Trophoblast cell (in vitro differentiated cells and primary cell): ENCODE data around the gene DAB2.

Experiments used
- DNase-seq, 2 donors: peaks; one replicate each; pipeline ENCODE4 v3.0.0-alpha.2; 2016
- H2AFZ ChIP-seq: 2 replicates; pipeline ENCODE4 v1.6.1; 2013; ENCODE audit warnings: low read length, moderate library complexity, mild to moderate bottlenecking; ENCODE audit not compliant: insufficient read depth, poor library complexity
- H2AK5ac ChIP-seq: 2 replicates; pipeline ENCODE4 v1.6.1; 2013; ENCODE audit warnings: mild to moderate bottlenecking, low read length
- H2BK120ac ChIP-seq: 2 replicates; pipeline ENCODE4 v1.6.1; 2013; ENCODE audit warnings: low read length, mild to moderate bottlenecking, moderate library complexity; ENCODE audit not compliant: insufficient read depth, poor library complexity
- H2BK12ac ChIP-seq: 2 replicates; pipeline ENCODE4 v1.6.1; 2013; ENCODE audit warnings: mild to moderate bottlenecking, low read length, moderate library complexity
- H2BK5ac ChIP-seq: 2 replicates; pipeline ENCODE4 v1.6.1; 2013; ENCODE audit warnings: low read length, low read depth, moderate library complexity, mild to moderate bottlenecking; ENCODE audit not compliant: poor library complexity
- H3K14ac ChIP-seq: 2 replicates; pipeline ENCODE4 v1.6.1; 2013; ENCODE audit warnings: mild to moderate bottlenecking, low read length
- H3K18ac ChIP-seq: 2 replicates; pipeline ENCODE4 v1.6.1; 2013; ENCODE audit warnings: mild to moderate bottlenecking, low read length
- H3K23ac ChIP-seq: 2 replicates; pipeline ENCODE4 v1.6.1; 2013; ENCODE audit warnings: low read length
- H3K27ac ChIP-seq: 2 replicates; pipeline ENCODE4 v1.5.1; 2013; ENCODE audit warnings: low read depth, mild to moderate bottlenecking, inconsistent platforms, low read length, moderate library complexity
- H3K27me3 ChIP-seq: 2 replicates; pipeline ENCODE4 v1.6.1; 2013; ENCODE audit warnings: inconsistent platforms, mild to moderate bottlenecking, low read length, moderate library complexity; ENCODE audit not compliant: insufficient read depth
- H3K36me3 ChIP-seq, 2 experiments: 1 replicate in 1 of 2; 2 replicates in 1 of 2; pipeline ENCODE4 v1.6.1; 2013; ENCODE audit warnings: low read length in 2 of 2, mild to moderate bottlenecking in 2 of 2, moderate library complexity in 1 of 2; ENCODE audit not compliant: insufficient read depth in 2 of 2, control insufficient read depth in 1 of 2
- H3K4ac ChIP-seq: 2 replicates; pipeline ENCODE4 v1.6.1; 2013; ENCODE audit warnings: low read depth, mild to moderate bottlenecking, low read length, moderate library complexity
- H3K4me1 ChIP-seq, 2 experiments: 1 replicate in 1 of 2; 2 replicates in 1 of 2; pipeline ENCODE4 v1.6.1; 2013; ENCODE audit warnings: low read length in 2 of 2, mild to moderate bottlenecking in 2 of 2, moderate library complexity in 1 of 2; ENCODE audit not compliant: insufficient read depth in 2 of 2, control insufficient read depth in 1 of 2
- H3K4me2 ChIP-seq: 2 replicates; pipeline ENCODE4 v1.6.1; 2013; ENCODE audit warnings: inconsistent platforms, mild to moderate bottlenecking, low read length, moderate library complexity
- H3K4me3 ChIP-seq: 2 replicates; pipeline ENCODE4 v1.5.1; 2013; ENCODE audit warnings: mild to moderate bottlenecking, low read depth, low read length, inconsistent platforms
- H3K79me1 ChIP-seq: one replicate; pipeline ENCODE4 v1.6.1; 2013; ENCODE audit warnings: low read length
- H3K79me2 ChIP-seq: 2 replicates; pipeline ENCODE4 v1.6.1; 2013; ENCODE audit warnings: low read length, mild to moderate bottlenecking; ENCODE audit not compliant: control insufficient read depth, insufficient read depth, poor library complexity
- H3K9ac ChIP-seq: 2 replicates; pipeline ENCODE4 v1.6.1; 2013; ENCODE audit warnings: mild to moderate bottlenecking, low read length
- H3K9me3 ChIP-seq: 2 replicates; pipeline ENCODE4 v1.6.1; 2013; ENCODE audit warnings: low read depth, mild to moderate bottlenecking, control low read depth, inconsistent platforms, low read length; ENCODE audit not compliant: insufficient read depth
- H4K12ac ChIP-seq: 2 replicates; pipeline ENCODE4 v1.6.1; 2013; ENCODE audit warnings: low read depth, mild to moderate bottlenecking, low read length, moderate library complexity
- H4K8ac ChIP-seq: 2 replicates; pipeline ENCODE4 v1.6.1; 2013; ENCODE audit warnings: low read depth, mild to moderate bottlenecking, low read length, moderate library complexity
- H4K91ac ChIP-seq: one replicate; pipeline ENCODE4 v1.6.1; 2013; ENCODE audit warnings: low read depth, mild to moderate bottlenecking, low read length, moderate library complexity
- WGBS: extraction: QIAGEN DNeasy Blood & Tissue Kit; methylation state at CpG from one replicate; pipeline ENCODE4 v1.1.7; 2013; ENCODE audit warnings: missing lambda C conversion rate; ENCODE audit not compliant: insufficient read length, insufficient coverage; ENCODE audit errors: extremely low coverage; 5-methylcytosine and 5-hydroxymethylcytosine counted together

Gene DAB2

DNA sequence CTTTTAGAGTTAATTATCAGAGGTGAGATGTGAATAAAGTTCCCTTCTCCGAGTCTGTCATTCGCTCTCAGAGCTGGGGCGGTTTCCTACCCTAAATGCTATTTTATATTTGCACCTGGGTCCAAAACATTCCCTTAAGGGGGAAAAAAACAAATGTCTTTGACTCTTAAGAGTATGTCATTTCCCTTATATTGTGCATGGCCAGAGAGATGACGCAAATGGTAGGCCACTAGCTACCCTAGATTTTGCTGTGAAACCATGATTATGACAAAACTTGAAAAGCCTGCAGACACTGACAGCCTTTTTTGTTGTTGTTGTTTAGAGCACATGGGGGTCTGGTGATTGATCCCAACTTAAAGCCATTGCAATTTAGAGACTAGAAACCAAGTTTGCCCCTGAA, 12.8 kb downstream of the DAB2 start:
- Histone ChIP-seq H3K27me3 (no peaks in the 10 kb centered on the region), H4K8ac (no peak overlapping the region), H3K9ac (no peak overlapping the region), H3K18ac (no peak overlapping the region), H3K79me2 (no peaks in the 10 kb centered on the region), H3K4ac (no peak overlapping the region), H3K79me1 (no peaks in the 10 kb centered on the region), H3K23ac (no peak overlapping the region), H2BK5ac (no peak overlapping the region), H3K36me3 (no peaks in the 10 kb centered on the region), H4K91ac (no peak overlapping the region), H2AFZ (no peak overlapping the region), H3K4me1 (no peaks in the 10 kb centered on the region), H2BK12ac (no peak overlapping the region), H4K12ac (no peak overlapping the region), H3K4me2 (no peak overlapping the region), H3K27ac (no peak overlapping the region), H3K14ac (no peak overlapping the region), H3K9me3 (no peaks in the 10 kb centered on the region), H2BK120ac (no peak overlapping the region), H2AK5ac (no peak overlapping the region), H3K4me3 (no peak overlapping the region)
- DNase-seq: no peak
- WGBS: no CpG with 5 or more reads among the region's 4 CpGs

DNA sequence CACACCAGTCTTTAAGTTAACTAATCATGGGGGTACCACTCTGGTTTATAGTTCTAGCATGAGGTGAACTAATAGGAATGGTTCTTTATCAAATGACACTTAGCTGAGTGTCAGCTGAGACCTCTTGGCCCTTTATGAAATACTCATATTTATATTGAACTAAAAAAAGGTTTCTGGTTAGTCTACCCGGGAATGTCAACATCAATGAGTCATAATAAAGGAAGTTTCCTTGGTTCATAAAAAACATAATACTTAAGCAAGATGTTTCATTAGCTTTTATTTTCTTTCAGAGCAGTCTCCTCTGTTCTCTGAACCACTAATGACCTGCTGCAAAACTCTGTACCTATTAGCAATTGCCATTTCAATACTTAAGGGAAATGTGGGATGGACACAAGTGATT, 13.7 kb downstream of the DAB2 start:
- H2BK12ac ChIP-seq: no peak overlapping the region
- H4K8ac ChIP-seq: no peak overlapping the region
- no peak overlapping the region for H3K4ac ChIP-seq
- H3K9me3 ChIP-seq: no peaks in the 10 kb centered on the region
- no peak overlapping the region for H4K12ac ChIP-seq
- no peak overlapping the region for H3K14ac ChIP-seq
- no peak overlapping the region for H2AFZ ChIP-seq
- no peaks in the 10 kb centered on the region for H3K36me3 ChIP-seq
- H3K9ac ChIP-seq: no peak overlapping the region
- no peaks in the 10 kb centered on the region for H3K4me1 ChIP-seq
- H2BK120ac ChIP-seq: no peak overlapping the region
- no peak overlapping the region for H3K27ac ChIP-seq
- H3K4me2 ChIP-seq: no peak overlapping the region
- no peaks in the 10 kb centered on the region for H3K27me3 ChIP-seq
- H3K23ac ChIP-seq: no peak overlapping the region
- no peak overlapping the region for H3K4me3 ChIP-seq
- no peak overlapping the region for H3K18ac ChIP-seq
- no CpG with 5 or more reads among the region's 1 CpG for WGBS
- H3K79me2 ChIP-seq: no peaks in the 10 kb centered on the region
- no peak overlapping the region for H2AK5ac ChIP-seq
- no peak overlapping the region for H2BK5ac ChIP-seq
- no peak for DNase-seq
- H3K79me1 ChIP-seq: no peaks in the 10 kb centered on the region
- no peak overlapping the region for H4K91ac ChIP-seq

DNA sequence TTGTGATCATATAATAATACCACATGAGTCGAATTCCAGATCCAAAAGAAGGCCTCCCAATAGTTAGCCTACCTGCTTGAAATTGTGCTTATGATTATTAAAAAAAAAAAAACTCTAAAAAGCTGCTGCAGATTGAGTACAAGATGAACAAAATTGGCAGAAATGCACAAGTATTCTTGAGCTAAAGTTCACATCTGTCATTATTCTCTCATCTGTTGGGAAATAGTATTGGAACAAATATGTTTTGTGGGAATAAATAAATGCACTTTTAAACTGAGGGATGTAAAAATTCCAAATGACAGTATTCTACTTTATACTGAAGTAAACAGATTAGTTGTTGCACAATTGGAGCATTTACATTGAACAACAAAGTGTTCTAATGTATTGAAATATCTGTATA, 15.7 kb downstream of the DAB2 start:
- DNase-seq: no peak
- Histone ChIP-seq H3K4me1 (peaks cover 0 to 2% of the 10 kb centered on the region in 2 experiments), H2BK5ac (no peak overlapping the region), H3K4me2 (no peak overlapping the region), H3K18ac (no peak overlapping the region), H3K79me2 (no peaks in the 10 kb centered on the region), H3K9me3 (no peaks in the 10 kb centered on the region), H3K27me3 (no peaks in the 10 kb centered on the region), H3K79me1 (no peaks in the 10 kb centered on the region), H2BK120ac (no peak overlapping the region), H4K91ac (no peak overlapping the region), H3K9ac (no peak overlapping the region), H2AFZ (no peak overlapping the region), H2AK5ac (no peak overlapping the region), H4K12ac (no peak overlapping the region), H2BK12ac (no peak overlapping the region), H3K36me3 (no peaks in the 10 kb centered on the region), H3K4me3 (no peak overlapping the region), H3K27ac (no peak overlapping the region), H3K4ac (no peak overlapping the region), H3K14ac (no peak overlapping the region), H3K23ac (no peak overlapping the region), H4K8ac (no peak overlapping the region)
- WGBS: no CpG with 5 or more reads among the region's 1 CpG

DNA sequence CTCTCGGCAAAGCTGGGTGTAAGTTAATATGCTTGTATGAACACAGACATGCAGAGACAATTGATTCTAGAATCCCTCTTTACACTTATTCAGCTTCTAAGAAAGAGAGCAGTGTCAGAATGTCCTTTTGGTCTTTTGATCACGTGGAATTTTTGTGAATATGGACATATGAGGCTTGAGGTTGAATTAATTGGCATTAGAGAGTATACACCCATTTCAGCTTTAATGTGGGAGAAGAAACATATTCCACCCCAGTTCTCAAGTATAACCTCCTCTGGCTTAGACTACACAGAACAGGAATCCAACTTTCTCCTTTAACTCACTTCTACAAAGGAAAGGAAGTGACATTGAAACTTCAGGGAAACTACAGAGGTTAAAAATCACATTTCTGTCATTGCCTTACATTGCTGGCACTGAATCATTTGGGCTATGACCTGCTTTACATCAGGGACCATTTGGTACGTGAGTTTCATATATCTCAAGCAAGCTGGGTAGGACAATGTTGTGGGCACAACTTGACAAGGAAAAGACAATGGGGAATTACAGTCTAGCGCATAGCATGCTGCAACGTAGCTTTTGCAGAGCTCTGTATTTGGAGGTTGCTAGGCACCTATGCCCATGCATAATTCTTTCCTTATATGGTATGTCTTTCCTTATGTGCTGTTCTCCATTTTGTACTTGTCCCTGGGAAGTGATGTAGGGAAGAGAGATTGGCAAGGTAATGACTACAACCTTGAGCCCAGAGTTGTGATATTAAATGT, 19.5 kb downstream of the DAB2 start:
- H2AK5ac ChIP-seq: no peak overlapping the region
- no CpG with 5 or more reads among the region's 5 CpGs for WGBS

More for the DNA sequence above, 19.5 kb downstream of the DAB2 start:
- Histone ChIP-seq H3K23ac (no peak overlapping the region), H3K4me3 (no peak overlapping the region), H4K8ac (no peak overlapping the region), H2BK120ac (no peak overlapping the region), H3K9me3 (no peaks in the 10 kb centered on the region), H4K12ac (no peak overlapping the region), H2BK12ac (no peak overlapping the region), H3K27me3 (no peaks in the 10 kb centered on the region), H3K4ac (no peak overlapping the region), H3K79me1 (no peaks in the 10 kb centered on the region), H2BK5ac (no peak overlapping the region), H3K79me2 (no peaks in the 10 kb centered on the region), H3K4me2 (no peak overlapping the region), H3K9ac (no peak overlapping the region), H3K18ac (no peak overlapping the region), H3K14ac (no peak overlapping the region), H3K27ac (no peak overlapping the region), H3K36me3 (no peaks in the 10 kb centered on the region), H4K91ac (no peak overlapping the region), H3K4me1 (peaks cover 0 to 6% of the 10 kb centered on the region in 2 experiments), H2AFZ (no peak overlapping the region)
- DNase-seq: no peak
